CD4-positive, alpha-beta T cell treated with Interleukin-21 for 1 hour (primary cell): ENCODE data around the gene RPA3.

Source experiments
- DNase-seq: peaks from one replicate; pipeline ENCODE4 v3.0.0-alpha.2; 2020

Gene RPA3

DNA sequence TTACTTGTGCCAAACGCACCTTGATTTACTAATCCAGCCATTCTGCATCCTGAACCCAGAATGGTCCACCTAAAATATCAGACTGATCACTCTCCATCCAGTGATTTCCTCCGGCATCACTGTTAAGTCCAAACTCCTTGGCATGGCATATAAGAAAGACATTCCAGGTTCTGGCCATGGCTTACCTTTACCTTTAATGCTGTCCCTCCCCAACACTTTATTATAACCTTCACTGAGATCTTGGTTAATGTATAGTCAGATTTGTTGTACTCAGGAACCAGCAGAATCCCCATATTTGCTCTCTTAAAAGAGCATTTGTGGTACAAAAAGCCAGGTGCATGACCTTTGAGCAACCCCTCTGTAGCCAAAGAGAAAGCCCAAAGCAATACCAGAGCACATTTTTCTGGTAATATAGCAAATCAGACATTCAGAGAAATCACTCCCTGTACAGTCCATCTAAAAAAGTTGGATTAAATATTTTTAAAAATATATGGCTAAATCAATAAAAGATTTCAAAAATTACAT, 67.7 kb downstream of the RPA3 start:
- DNase-seq, result no peak

DNA sequence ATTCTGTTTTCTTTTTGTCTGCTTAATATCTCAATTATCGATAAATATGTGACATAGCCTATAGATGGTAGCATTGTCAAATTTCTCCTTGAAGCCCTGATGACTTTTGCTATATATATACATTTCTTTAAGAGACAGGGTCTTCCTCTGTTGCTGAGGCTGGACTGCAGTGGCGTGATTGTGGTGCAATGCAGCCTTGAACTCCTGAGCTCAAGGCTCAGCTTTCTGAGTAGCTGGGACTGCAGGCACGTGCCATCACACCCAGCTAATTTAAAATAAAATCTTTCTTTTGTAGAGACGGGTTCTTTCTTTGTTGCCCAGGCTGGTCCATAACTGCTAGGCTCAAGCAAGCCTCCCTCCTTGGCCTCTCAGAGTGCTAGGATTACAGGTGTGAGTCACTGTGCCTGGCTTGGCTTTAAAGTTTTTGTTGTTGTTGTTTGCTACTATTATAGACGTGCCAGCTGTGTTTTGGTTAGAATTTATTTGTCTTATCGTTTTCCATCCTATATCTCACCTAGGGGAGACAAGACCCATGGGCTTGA, 70.8 kb downstream of the RPA3 start:
- DNase-seq, result no peak

DNA sequence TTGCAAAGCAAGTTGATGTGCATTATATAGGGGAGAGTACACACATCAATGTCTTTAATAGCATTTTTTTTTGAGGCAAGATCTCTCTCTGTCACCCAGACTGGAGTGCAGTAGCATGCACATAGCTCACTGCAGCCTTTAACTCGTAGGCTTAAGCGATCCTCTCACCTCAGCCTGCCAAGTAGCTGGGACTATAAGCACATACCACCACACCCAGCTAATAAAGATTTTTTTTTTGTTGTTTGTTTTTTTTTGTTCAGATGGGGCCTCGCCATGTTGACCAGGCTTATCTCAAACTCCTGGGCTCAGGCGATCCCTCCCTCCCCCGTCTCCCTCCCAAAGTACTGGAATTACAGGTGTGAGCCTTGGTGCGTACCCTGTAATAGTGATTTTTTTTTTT, 76.3 kb downstream of the RPA3 start:
- no peak for DNase-seq

DNA sequence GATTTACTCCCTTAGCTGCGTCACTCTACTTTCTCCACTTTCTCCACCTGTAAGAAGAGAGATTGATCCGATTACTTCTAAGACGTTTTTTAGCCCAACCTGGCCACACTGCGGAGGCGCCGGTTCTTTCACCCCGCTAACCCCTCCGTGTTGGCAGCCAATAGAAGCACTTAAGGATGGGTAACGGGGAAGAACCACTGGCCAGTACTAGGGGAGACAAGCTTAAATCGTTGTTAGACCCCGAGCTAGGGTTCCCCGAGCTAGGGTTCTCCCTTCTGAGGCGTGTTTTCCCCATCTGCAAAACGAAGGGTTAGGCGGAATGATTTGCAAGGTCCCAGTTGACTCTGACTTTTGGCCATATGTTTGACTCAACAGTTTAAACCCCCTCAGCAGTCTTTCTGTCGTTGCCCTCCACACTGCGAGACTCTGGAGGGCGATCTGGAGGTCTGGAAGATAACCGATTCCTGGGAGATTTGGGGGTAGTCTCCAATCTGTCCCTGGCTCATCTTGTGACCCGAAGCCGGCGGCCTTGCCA, 77.2 kb downstream of the RPA3 start:
- DNase-seq, result no peak

DNA sequence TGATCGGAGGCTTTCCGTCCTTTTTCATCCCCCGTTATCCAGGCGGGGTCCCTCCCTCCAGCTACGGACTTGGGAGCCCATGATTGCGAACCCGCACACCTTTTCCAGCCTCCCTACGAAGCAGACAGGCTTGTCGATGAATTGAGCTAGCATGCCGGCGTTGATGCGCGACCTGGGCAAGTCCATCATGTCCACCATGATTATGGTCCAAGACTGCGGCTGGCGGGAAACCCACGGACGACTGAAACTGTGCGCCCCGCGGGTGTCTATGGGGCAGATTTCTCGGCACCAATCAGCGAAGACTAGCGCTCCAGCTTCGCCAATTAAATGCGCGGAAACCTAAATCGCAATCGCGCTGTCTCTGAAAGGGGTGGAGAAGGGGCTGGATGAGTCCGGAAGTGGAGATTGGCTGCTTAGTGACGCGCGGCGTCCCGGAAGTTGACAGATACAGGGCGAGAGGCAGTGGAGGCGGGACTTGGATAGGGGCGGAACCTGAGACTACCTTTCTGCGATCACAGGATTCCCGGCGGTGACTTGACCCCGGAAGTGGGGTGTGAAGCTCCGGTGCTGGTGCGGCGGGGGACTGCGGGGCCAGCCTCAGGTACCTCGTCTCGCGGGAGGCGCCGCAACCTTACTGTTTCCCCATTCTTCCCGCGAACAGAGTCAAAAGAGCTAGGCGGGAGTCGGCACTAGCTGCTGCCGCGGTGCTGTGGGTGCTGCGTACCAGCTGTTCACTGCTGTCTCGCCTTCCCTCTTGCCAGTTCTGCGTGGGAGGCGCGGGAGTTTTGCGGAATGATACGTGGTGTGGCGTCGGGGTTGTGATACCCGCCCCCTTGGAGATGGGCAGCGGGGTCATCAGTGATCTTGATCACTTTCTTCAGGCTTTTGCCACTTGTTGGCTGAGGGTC, 77.9 kb downstream of the RPA3 start, which contains the start of gene UMAD1:
Gene UMAD1 (plus strand): TSS at position 532 of the 908 bp plus-strand sequence. CDS start 32,620 bp downstream, outside the sequence.
- DNase-seq, result peak; percentile 99

DNA sequence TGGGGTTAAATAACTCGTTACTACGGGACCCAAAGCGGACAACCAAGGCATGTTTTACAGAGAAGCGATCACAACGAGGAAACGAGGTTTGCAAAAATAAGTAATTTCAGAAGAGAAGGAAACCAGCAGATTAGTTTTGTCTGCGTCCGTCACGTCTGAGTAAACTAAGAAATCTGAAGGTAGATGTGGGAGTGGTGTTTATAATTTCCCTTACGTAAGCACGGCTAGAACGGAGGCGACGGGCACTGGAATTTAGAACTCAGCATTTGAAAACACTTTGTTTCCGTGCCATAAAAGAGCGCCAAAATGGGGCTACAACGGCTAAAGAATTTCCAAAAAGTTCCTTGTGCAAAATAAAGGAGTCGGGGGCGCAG, 78.6 kb downstream of the RPA3 start:
- peak; percentile 71 for DNase-seq

DNA sequence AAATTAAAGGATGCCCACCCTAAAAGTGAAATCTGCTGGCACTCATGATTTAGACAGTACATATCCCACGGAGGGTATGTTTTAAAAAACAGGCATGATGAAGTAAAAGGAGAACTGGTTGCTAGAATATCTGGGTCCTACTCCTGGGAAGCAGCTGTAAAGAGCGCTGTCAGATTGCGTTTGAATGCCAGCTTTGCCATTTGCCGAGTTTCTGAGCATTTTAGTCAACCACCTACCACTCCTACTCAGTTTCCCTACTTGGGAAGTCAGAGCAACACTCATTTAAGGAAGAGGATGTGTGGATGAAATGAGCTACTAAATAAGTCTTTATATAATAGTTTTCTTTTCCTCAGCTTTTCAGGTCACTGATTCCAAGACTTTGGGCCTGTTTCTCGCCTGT, 79.0 kb downstream of the RPA3 start:
- no peak for DNase-seq

DNA sequence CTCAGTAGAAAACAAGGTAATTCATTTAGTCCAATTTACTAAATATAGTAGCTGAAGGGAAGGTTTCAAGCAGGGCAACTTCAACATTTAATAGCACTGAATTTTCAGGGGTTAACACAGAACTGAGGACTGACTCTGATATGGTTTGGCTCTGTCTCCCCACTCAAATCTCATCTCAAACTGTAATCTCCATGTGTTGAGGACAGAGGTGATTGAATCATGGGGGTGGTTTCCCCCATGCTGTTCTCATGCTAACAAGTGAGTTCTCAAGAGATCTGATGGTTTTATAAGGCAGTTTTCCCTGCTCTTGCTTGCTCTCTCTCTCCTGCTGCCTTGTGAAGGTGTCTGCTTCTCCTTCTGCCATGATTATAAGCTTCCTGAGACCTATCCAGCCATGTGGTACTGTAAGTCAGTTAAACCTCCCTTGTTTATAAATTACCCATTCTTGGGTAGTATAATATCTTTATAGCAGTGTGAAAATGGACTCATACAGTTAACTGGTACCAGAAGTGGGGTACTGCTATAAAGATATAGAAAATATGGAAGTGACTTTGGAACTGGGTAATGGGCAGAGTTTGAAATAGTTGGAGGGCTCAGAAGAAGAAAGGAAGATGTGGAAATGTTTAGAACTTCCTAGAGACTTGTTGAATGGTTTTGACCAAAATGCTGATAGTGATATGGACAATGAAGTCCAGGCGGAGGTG, 87.6 kb downstream of the RPA3 start:
- DNase-seq, result no peak

DNA sequence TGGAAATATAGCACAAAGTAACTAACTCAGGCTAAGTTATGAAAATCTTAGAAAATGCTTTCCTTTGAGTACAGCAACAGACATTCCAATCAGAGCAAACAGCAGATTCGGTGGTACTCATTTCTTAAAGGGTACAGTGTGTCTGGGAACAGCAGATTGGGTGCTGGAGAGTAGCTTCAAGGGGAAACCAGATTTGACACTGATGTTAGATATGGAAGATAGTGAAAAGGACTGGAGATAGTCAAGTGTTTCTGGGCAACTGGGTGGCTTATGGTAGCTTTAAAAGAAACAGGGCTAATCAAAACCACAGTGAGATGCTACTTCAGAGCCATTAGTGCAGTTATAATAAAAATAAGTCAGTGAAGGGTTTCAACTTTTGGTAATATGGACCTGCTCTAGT, 89.9 kb downstream of the RPA3 start:
- no peak for DNase-seq

DNA sequence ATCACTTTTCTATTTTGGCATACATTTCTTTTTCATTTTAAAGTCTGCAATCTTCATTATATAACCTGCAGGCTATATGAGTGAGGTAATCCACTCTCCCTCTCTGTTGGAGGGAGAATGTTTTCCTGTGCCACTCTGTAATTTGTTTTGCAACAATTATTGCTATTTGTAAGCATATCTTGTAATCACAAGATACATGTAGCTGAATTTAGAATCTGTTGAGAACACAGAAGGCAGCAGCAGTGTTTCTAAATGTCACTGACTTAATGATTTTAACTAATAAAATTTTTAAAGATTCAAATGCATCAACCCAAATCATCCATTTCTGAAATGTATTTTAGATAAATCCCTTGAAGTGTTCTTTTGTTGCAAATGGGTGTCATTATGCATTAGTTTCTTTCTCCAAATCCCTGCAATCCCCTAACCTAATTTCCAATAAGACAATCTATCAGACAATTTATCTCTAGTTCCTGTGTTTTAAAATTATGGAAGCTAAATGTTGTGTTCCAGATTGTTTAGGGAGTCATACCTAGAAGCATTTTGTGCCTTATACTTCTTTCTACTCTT, 97.7 kb downstream of the RPA3 start:
- DNase-seq, result no peak

DNA sequence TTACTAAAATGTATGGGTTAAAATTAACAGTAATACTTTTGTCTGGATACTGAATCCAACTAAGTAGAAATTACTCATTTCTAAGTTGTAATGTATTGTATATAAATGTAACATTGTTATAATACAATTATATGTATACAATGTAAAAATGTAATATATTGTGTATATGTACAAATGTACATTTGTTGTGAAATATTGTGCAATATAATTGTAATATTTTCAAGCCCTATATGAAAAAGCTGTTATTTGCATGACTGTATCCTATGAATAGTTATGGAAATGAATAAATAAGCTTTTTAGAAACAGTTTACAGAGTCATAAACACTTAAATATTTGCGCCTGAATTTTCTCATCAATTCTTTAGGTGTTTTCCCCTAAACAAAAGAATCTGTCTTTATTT, 98.2 kb downstream of the RPA3 start:
- DNase-seq, result no peak

DNA sequence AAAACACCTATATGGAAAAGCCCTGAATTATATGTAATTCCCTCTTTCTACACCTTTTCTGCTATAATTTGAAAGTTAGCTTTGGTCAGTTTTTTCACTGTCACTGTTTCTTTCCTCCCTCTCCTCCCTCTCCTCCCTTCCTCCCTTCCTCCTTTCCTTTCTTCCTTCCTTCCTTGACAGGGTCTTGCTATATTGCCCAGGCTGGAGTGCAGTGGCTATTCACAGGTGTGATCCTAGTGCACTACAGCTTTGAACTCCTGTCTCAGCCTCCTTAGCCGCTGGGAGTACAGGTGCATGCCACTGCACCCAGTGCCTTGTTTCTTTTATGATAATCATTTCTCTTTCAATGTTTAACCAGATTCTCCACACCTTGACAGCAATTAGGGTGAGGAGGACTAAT, 100.0 kb downstream of the RPA3 start:
- no peak for DNase-seq

DNA sequence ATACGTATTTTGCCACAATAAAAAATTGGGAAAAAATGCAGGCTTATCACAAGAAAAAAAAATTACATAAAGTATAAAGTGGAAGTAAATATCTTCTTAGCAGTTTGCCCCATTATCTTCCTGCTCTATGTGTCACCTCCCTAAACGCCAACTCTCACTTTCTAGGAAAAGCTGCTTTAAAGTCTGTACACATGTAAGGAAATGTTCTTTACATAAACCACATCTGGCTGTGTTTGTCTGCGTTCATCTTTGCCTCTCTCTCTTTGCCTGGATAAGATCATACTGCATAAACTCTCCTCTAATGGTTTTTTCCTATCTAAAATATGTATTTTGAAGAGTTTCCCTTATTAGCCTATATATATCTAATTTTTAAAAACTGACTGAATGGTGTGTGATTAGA, 100.9 kb downstream of the RPA3 start:
- no peak for DNase-seq

DNA sequence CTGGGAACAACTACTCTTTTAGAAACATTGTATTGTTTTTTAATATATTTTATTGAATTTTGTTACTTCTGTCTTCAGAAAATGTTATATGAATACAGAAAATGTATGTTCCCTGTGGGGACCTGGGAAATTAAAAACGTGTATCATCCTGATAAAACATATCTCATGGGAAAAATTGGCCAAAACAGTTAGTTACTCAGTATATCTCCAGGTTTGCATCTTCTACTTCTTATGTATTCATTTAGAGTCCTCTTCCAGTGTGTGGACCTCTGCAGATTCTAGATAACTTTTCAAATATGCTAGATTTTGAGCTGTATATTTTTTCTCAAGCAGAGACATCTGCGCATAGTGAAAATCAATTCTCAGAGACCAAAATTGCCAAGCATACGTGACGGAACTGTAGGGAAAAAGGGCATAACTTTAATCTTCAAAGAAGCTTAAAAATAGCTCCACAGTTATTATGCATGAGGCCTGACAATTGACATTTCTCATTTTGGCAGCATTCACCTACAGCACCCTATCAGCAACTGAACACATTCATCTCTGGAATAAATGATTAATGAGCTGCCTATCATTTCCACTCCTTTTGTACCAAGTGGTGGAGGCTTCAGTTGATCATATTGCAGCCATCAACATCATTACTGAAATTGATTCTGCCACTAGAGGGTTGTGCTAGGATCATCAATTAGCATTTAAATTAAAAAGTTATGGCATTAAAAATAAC, 104.2 kb downstream of the RPA3 start:
- no peak for DNase-seq

DNA sequence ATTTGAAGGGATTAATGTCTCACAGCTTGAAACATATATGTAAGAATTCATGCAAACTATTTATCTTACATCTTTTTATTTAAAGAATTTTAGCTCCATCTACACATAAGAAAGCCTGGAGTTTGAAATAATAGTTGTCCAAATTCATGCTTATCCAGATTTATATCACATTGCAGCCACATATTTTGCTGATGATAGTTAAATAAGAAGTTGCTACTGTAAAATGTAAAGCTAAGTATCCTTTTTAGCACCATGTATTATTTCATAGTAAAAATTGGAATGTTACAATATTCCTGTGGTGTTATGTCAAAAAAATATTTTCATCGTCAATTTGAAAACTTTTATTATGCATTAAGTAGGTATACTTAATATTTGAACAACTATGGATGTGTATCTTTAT, 105.2 kb downstream of the RPA3 start:
- no peak for DNase-seq

DNA sequence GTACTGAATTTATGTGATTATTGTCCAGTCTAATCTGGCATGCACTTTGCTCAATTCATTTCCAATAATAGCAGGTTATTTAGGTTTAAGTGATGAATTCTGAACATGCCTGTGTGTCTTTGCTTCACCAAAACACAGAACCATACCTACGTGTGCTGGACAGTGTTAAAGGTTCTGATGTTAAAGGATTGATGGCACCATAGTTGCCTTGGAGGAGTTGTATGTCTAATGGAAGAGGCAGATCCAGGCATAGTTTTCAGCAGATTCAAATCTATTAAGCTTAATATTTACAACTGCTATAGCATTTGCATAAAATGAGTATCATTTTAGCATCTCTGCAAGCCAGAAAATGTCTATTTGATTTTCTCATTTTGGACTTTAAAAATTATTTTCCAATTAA, 105.9 kb downstream of the RPA3 start:
- no peak for DNase-seq

DNA sequence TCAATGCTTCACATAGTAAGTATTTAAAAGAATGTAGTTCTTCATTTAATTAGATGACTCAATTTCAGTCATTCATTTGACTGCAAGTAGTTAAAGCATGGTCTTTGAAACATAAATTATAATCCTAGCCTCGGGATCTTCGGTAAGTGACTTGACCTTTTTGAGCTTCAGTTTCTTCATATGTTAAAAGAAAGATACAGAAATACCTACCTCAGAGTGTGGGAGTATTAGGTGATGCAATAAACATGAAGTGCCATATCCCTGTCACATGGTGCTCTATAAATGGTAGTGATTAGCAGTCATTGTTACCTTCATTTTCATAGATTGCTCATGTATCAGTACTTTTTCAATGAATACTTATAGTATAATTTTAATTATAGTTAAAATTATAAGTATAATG, 109.1 kb downstream of the RPA3 start:
- DNase-seq, result no peak

DNA sequence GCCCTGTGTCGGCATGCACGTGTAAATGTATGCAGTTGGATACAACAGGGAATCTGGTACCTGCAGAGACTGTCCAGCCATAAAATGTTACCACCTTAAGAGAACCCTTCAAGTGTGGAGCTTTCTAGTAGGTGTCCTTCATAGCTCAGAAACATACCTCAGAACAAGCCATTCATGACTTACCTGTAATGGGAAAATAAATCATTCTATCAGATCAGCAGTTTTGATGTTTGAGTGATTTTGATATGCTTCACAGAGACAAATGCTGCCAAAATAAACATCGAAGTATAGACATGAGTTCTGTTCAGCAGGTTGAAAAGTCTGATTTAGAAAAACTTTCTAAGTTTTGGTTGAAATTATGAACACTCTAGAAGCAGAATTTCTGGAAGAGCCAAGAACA, 111.4 kb downstream of the RPA3 start:
- DNase-seq, result no peak

DNA sequence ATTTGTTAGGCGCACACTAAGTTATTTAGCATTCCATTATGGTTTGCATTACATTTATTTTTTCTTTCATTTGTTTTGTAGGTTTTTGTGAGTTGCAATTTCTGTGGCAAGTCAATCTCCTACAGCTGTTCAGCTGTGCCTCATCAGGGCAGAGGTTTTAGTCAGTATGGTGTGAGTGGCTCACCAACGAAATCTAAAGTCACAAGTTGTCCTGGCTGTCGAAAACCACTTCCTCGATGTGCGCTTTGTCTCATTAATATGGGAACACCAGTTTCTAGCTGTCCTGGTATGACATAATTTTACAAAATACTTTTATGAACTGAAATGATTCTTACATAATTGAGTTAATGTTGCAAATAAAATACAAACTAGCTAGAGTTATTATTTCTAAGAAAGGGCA, 122.2 kb downstream of the RPA3 start:
- peak; percentile 24 for DNase-seq

DNA sequence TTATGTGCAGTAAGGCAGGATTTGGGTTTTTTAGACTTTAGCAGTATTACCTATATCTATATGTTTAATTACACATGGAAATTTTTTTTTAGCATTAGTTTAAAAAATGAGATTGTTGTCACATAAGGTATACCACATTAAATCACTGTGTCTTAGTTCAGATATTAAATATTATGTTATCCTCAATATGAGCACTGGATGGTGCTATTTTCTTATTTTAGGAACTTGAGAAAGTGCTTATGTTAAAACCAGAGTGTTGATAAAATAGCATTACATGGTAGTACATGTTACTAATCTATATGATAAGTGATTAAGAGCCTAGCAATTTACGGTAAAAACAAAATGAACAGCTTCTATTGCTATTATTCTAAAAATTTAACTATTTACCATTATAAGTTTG, 123.0 kb downstream of the RPA3 start:
- DNase-seq, result peak; percentile 58
